NCI-H2196 treated with DMSO at 0.1 percent for 48 hours (cell line): ENCODE measurements around the gene ISCA1.

Experiments used
- DNase-seq: peaks from one replicate; lab custom pipeline; 2025; ENCODE audit not compliant: unreplicated experiment; lab: John Stamatoyannopoulos, UW

Gene ISCA1

DNA sequence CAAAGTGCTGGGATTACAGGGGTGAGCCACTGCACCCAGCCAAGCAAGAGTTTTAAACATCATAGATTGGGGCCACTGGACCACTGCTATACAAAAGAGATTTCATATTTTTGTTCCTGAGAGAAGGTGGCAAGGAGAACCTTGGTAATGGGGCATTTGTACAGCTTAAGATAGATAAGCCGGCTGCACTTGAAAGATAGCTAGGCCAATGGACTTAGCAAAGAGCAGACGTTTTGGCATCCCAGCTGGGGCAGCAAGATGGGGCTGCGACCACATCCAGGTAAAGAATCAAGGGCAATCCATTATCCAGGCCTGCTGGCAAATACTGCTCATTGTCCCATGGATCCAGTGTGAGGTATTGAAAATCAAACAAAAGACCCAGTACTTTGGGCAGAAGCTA, 3.9 kb upstream of the ISCA1 start:
- no peak for DNase-seq

DNA sequence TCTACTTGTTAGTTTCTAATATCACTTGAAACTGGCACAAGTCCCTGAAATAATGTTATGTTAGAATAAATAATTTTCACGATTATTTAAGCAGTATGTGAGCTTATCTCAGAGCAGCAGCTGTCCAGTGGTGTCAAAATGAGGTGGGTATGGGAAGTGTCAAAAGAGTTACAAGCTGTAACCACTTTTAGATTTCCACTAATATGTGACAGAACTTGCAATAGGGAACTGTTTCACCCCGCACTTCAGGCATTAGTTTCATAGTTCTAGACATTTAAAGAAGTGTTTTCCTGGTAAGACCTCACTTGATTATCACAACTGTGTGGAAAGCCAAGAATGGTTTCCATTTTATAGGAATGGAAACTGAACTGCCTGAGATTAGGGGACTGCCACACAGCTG, 2.9 kb upstream of the ISCA1 start:
- no peak for DNase-seq

DNA sequence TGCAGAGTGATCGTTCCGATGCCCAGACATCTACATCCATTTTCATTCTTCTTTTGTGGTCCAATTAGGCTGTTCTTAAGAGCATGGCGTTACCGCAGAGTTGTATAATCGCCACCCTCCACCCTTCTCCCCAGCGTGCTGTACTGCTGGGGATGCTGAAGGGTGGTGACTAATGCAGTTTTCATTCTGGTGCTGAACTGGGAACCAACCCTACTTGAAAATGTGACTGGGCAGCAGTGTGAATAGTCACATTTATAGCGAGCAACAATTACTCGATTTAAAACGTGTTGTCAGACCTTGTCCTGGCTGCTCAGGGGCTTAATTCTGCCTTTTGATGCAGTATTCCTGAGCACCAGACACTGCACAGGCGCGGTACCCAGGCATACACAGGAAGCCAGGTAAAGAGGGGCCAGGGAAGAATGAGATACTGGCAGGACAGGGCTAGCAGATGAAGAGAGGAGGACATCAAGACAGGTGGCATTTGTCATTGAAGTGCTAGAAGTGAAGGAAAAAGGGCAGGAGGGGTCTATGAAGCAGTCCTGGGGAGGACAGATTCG, 719 bp upstream of the ISCA1 start:
- peak; percentile 45 for DNase-seq

GRCh38 chr9:86281593-86282076, 703 bp downstream of the ISCA1 start:
- no peak for DNase-seq

- no peak for DNase-seq
These were observed 1.8 kb downstream of the ISCA1 start for GRCh38 chr9:86280580-86280979.

DNA sequence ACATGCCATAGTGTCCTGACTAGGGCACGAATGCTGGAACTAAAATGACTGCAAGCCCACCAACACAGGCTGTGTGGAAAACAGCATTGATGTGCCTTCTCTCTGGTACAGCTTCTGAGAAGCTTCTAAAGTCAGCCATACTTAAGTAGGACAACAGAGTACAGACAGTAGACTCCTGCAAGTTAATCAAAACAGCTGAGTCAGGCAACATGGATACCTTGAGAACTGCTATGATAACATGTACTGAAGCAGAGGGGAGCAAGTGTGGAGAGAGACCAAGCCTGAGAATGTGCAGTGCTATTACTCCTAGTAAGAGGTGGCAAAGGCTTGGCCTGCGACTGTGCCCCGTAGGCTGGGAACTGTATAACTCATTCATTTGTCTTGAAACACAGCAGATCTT, 2.5 kb downstream of the ISCA1 start:
- DNase-seq, result no peak

DNA sequence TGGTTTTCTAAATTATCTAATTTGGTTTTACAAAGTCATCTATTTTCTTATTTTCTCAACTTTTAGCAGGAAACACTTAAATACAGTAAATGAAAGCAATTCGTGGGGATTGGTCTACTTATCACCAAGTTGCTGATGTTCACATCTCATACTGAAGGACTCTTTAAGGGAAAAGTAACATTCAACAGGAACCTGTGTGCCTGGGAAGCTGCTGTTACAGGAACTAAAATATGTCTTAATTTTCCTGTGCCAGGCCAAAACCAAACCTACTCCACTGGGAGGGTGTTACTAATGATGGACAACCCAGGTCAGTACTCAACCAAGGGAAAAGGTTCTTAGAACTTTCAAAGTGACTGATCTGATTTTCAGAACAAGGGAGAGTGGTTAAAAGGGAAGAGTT, 5.3 kb downstream of the ISCA1 start:
- no peak for DNase-seq

- DNase-seq, result no peak
These were observed 6.4 kb downstream of the ISCA1 start for GRCh38 chr9:86275962-86276361.

DNA sequence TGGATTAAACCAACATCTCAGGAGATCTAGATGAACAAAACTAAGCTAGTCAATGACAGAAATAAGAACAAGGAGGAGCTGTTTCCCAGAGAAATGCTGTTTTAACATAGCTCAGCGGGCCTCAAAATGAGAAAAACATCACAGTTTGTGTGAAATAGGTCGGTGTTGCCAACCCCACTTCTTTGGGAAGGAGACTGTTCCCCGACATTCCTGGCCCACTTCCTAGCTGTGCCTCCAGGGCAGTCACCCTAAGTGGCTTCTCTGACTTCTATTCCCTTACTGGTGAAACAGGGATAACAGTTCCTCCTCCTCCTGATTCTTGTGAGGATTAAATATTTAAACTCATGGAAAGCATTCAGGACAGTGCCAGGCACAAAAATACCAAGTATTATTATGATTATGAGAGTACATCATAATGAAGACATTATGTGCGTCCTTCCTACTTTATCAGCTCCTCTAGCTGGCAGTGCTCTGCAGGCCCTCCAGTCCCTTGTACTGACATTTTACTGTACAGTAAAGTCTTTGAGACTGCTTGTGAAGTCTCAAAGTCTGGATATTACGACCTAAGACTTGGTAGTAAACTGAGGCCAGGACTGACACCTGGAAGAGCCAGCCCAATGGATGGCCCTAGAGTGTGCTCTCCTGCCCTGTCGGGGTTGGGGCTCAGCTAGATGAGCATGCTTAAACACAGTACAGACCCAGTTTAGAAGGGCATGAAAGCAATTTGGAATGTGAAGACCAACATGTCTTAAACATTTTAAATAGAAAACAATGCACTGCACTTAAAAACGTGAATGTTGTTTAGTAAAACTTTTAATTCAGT, 7.3 kb downstream of the ISCA1 start:
- no peak for DNase-seq

- DNase-seq, result no peak
These were observed 10.1 kb downstream of the ISCA1 start for GRCh38 chr9:86272221-86272620.

- no peak for DNase-seq
These were observed 18.5 kb downstream of the ISCA1 start for GRCh38 chr9:86263876-86264275.

- DNase-seq, result no peak
These were observed 19.8 kb downstream of the ISCA1 start for GRCh38 chr9:86262492-86262891.

DNA sequence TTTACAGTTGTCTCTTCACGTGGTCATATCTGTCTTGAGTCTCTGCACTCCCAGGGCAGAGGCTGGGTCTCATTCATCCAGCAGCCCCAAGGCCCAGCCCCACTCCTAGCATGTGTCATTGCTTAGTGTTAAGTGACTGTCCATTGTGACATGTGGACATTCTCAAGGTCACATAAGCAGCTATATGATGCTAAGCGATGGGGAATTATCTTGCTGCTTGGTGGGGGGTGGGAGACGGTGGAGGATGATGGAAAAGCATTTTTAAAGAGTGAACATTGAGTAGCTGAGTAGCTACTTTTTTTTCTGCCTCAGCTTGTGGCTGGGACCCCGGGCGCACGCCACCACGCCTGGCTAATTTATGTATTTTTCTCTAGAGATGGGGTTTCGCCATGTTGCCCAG, 22.8 kb downstream of the ISCA1 start, which contains the start of gene C9orf153:
C9orf153 (minus strand) TSS at position 101 of the 400 bp plus-strand sequence. CDS start 30,054 bp downstream, outside the sequence.
- DNase-seq, result no peak

DNA sequence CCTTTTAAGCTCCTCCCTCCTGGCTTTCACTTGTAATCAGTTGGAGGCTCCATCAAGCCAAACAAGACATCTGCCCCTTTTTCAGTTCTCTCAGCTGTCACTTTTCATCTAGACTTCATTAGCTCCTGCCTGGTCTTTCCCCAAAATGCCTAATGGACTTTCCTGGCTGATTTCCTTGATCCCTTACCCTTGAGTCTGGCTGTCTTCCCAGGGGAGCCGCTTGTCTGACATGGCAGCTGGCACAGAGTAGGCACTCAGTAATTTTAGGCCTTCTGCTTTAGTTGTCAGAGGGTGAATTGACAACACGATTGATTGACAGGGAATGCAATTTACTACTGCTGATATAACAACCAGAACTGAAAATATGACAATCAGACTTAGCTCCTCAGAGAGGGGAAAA, 24.9 kb downstream of the ISCA1 start:
- DNase-seq, result no peak

- DNase-seq, result no peak
These were observed 25.7 kb downstream of the ISCA1 start for GRCh38 chr9:86256653-86257052.

DNA sequence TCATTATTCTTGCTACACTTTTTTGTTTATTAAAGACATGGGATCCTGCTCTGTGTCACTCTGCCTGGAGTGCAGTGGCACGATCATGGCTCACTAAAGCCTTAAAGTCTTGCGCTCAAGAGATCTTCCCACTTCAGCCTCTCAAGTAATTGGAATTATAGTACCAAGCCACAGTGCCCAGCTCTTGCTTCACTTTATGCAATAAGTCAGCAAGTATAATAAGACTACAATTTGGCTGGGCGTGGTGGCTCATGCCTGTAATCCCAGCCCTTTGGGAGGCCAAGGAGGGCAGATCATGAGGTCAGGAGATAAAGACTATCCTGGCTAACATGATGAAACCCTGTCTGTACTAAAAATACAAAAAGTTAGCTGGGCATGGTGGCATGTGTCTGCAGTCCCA, 28.8 kb downstream of the ISCA1 start:
- DNase-seq, result no peak

DNA sequence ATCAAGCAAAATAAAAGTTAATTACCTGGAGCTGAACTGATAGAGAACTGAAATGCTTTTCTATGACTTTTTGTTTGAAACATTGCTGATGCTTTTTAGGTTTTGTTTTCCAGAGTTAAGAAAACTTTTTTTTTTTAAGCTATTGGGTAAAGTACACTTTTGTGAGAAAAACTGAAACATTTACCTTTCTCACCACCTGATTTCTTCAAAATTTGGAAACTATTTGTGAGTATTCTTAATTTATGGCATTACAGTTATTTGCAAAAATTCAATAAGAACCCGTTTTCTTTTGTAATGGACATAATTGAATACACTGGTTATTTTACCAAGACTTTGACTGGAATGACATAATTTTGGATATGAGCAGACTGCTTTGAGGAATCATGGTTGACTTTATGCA, 29.5 kb downstream of the ISCA1 start:
- no peak for DNase-seq

DNA sequence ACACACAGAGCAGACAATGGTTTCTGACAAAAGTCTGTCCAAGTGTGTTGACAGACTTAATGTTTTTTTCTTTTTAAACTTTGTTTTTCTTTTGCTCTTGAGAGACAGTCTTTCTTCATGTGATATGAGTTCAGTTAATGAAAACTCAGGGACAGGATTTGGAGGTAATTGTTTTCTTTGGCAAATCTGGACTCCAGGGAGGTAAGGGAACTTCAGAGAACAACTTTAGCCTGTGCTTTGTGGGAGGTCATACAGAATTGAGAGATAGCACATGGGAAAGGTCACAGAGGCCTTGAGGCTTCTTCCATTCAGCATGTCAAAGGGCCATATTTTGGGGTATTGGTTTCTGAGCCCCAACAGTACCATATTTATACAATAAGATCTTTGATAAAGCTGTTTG, 32.2 kb downstream of the ISCA1 start:
- no peak for DNase-seq

GRCh38 chr9:86248746-86249145, 33.6 kb downstream of the ISCA1 start:
- no peak for DNase-seq

DNA sequence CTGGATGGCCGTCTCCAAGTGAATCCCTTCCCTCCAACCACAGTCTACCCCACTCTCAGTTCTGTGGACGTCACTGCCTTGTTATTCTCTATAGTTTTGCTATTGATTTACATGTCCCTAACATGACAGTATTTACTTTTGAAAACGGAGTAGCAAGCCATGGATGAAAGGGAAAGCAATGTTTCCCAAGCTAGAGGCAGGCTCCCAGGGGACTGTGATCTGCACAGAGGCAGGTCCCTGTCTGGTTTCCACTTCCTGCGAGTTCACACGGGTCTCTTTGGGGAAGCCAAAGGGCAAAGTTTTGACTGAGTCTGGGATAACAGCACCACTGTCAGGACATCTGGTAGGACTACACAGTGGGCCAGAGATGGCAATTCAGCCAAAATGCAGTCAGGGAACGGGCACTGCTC, 35.6 kb downstream of the ISCA1 start:
- DNase-seq, result no peak

- no peak for DNase-seq
These were observed 40.3 kb downstream of the ISCA1 start for GRCh38 chr9:86242071-86242470.

DNA sequence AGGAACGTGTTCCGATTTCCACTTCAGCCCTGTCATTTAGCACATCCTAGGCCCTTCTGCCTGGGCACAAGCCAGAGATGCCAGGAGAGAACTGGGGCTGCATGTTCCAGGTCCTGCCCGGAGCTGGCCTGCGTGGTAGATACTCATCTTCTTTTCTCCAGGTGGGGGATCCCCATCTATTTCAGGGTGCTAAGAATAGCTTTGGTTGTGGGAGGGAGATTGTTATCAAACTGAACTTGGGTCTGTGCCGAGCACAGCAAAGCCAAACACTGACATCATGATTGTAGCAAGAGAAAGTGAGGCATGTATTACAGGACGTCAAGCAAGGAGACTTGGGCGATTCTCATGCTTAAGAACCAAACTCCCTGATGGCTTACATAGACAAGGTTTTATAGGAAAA, 41.1 kb downstream of the ISCA1 start:
- DNase-seq, result no peak
